Liver (tissue), 9 donors: ENCODE data around the gene ACSS1. TPM values are rescaled to one million over a fixed set of nuclear protein-coding genes. Genes with fewer than 3 reads are reported as not detected.

Source experiments
- DNase-seq: peaks from one replicate; pipeline ENCODE4 v3.0.0-alpha.2; 2017; ENCODE audit warnings: low spot score
- H3K27ac ChIP-seq, 2 donors: one replicate each; pipeline ENCODE4 v1.7.0; 2013; ENCODE audit warnings: inconsistent platforms in 2 of 2, low read length in 2 of 2, control low read depth in 1 of 2, low read depth in 1 of 2, mild to moderate bottlenecking in 1 of 2
- H3K27me3 ChIP-seq, 4 donors: one replicate each; pipeline versions ENCODE4 v1.6.1 to v1.7.0; 2013; ENCODE audit warnings: low read length in 3 of 4, inconsistent platforms in 1 of 4, mild to moderate bottlenecking in 1 of 4, moderate library complexity in 1 of 4; ENCODE audit not compliant: control insufficient read depth in 4 of 4, insufficient read depth in 4 of 4
- H3K36me3 ChIP-seq, 4 donors: one replicate each; pipeline versions ENCODE4 v1.6.1 to v1.7.0; 2013; ENCODE audit warnings: low read length in 3 of 4, mild to moderate bottlenecking in 3 of 4, low read depth in 1 of 4, moderate library complexity in 1 of 4; ENCODE audit not compliant: control insufficient read depth in 4 of 4, insufficient read depth in 3 of 4
- H3K4me1 ChIP-seq, 4 donors: one replicate each; pipeline versions ENCODE4 v1.6.1 to v1.7.0; 2013; ENCODE audit warnings: low read length in 3 of 4, mild to moderate bottlenecking in 3 of 4, moderate library complexity in 1 of 4; ENCODE audit not compliant: control insufficient read depth in 4 of 4, insufficient read depth in 4 of 4
- H3K4me3 ChIP-seq, 3 donors: one replicate each; pipeline versions ENCODE4 v1.6.1 to v1.7.0; 2013; ENCODE audit warnings: low read length in 3 of 3, control low read depth in 1 of 3, low read depth in 1 of 3, mild to moderate bottlenecking in 1 of 3
- H3K9ac ChIP-seq, 2 donors: one replicate each; pipeline ENCODE4 v1.7.0; 2013; ENCODE audit warnings: low read length in 2 of 2, mild to moderate bottlenecking in 2 of 2, moderate library complexity in 2 of 2, control low read depth in 1 of 2, low read depth in 1 of 2
- H3K9me3 ChIP-seq, 4 donors: one replicate each; pipeline versions ENCODE4 v1.6.1 to v1.7.0; 2013; ENCODE audit warnings: low read length in 3 of 4; ENCODE audit not compliant: control insufficient read depth in 4 of 4
- ATF3 ChIP-seq: IDR thresholded peaks from 2 replicates; pipeline ENCODE4 v1.6.1; 2016; ENCODE audit warnings: antibody characterized with exemption
- CTCF ChIP-seq: fragments of 150-350 bp; IDR thresholded peaks from 2 replicates; pipeline ENCODE4 v1.5.1; 2017; ENCODE audit warnings: improper control_type of control experiment, low read depth, low read length; ENCODE audit not compliant: missing input control
- EGR1 ChIP-seq, 2 donors: IDR thresholded peaks; 2 replicates each; pipeline ENCODE4 v1.6.1; 2016 to 2018; ENCODE audit warnings: antibody characterized with exemption in 2 of 2, low read depth in 2 of 2
- FOXA1 ChIP-seq: IDR thresholded peaks from 2 replicates; pipeline ENCODE4 v1.6.1; 2016; ENCODE audit warnings: antibody characterized with exemption
- FOXA2 ChIP-seq: IDR thresholded peaks from 2 replicates; pipeline ENCODE4 v1.6.1; 2016; ENCODE audit warnings: antibody characterized with exemption
- GABPA ChIP-seq, 2 donors: IDR thresholded peaks in 1 of 2; conservative IDR thresholded peaks in 1 of 2; 2 replicates each; pipeline ENCODE4 v1.6.1; 2016; ENCODE audit warnings: antibody characterized with exemption in 2 of 2, mild to moderate bottlenecking in 1 of 2, moderate library complexity in 1 of 2
- HNF4G ChIP-seq: IDR thresholded peaks from 2 replicates; pipeline ENCODE4 v1.6.1; 2016; ENCODE audit warnings: antibody characterized with exemption
- JUND ChIP-seq, 2 donors: IDR thresholded peaks; 2 replicates each; pipeline ENCODE4 v1.6.1; 2016; ENCODE audit warnings: antibody characterized with exemption in 2 of 2
- MAX ChIP-seq: IDR thresholded peaks from 2 replicates; pipeline ENCODE4 v1.6.1; 2016; ENCODE audit warnings: antibody characterized with exemption
- NR2F2 ChIP-seq: IDR thresholded peaks from 2 replicates; pipeline ENCODE4 v1.6.1; 2016; ENCODE audit warnings: antibody characterized with exemption
- RAD21 ChIP-seq, 2 donors: IDR thresholded peaks; 2 replicates each; pipeline ENCODE4 v1.6.1; 2016; ENCODE audit warnings: antibody characterized with exemption in 2 of 2, mild to moderate bottlenecking in 2 of 2
- REST ChIP-seq: IDR thresholded peaks from 2 replicates; pipeline ENCODE4 v1.6.1; 2016; ENCODE audit warnings: antibody characterized with exemption, mild to moderate bottlenecking
- RXRA ChIP-seq, 2 donors: IDR thresholded peaks; 2 replicates each; pipeline ENCODE4 v1.6.1; 2017 to 2018; ENCODE audit warnings: antibody characterized with exemption in 2 of 2, mild to moderate bottlenecking in 1 of 2
- SP1 ChIP-seq: IDR thresholded peaks from 2 replicates; pipeline ENCODE4 v1.6.1; 2018; ENCODE audit warnings: antibody characterized with exemption, mild to moderate bottlenecking
- YY1 ChIP-seq: IDR thresholded peaks from 2 replicates; pipeline ENCODE4 v1.6.1; 2016; ENCODE audit warnings: antibody characterized with exemption, mild to moderate bottlenecking
- WGBS: extraction: QIAGEN DNeasy Blood & Tissue Kit; methylation state at CpG from one replicate; pipeline ENCODE4 v1.1.7; 2013; 5-methylcytosine and 5-hydroxymethylcytosine counted together
- polyA plus RNA-seq, 2 donors: library from polyadenylated mRNA; stranded (reverse) in 1 of 2; unstranded in 1 of 2; fragments of 200-250 nt in 1 of 2; fragments of >200 nt in 1 of 2; fragmentation: Nextera tagmentation in 1 of 2; extraction: Ambion mirVana in 1 of 2; gene quantifications; one replicate each; pipeline versions ENCODE4 v1.2.1 to v1.2.3, GENCODE V29; 2013 to 2015
- total RNA-seq, 2 donors: library from RNA; depleted of rRNA; stranded (reverse); fragments of >200 nt; gene quantifications; one replicate each; pipeline ENCODE4 v1.2.3, GENCODE V29; 2014
- donor health status: healthy.
- donor health status: healthy.
- donor health status: healthy.
- donor health status: healthy.
- donor health status: healthy.

The ACSS1 gene
- total and polyA plus RNA-seq, 4 donors = 5.3 to 87.5 (median 22.1) TPM

- TF ChIP-seq SP1 = no peak
- no peak for TF ChIP-seq ATF3
- no peak for TF ChIP-seq MAX
- no peak for TF ChIP-seq RAD21 (IDR thresholded peaks at IDR 0.05)
- no peak for TF ChIP-seq REST
- no peak for TF ChIP-seq CTCF
- TF ChIP-seq FOXA2 = no peak
- TF ChIP-seq JUND (IDR thresholded peaks at IDR 0.05) = no peak
- TF ChIP-seq NR2F2 = no peak
- no peak for TF ChIP-seq HNF4G
- no peak for TF ChIP-seq EGR1 (IDR thresholded peaks at IDR 0.05; ENCODE audit: low read depth in 2 of 2)
- WGBS = 96% methylated on average over 2 of the region's 2 CpGs
- Histone ChIP-seq H3K9me3 (no peaks in the 10 kb centered on the region), H3K4me1 (no peaks in the 10 kb centered on the region), H3K4me3 (no peak overlapping the region), H3K27me3 (no peaks in the 10 kb centered on the region), H3K27ac (no peak overlapping the region), H3K36me3 (peaks cover 27 to 95% (median 79%) of the 10 kb centered on the region in 4 donors), H3K9ac (no peak overlapping the region)
- DNase-seq = no peak
These were observed 95.8 kb downstream of the ACSS1 start for GRCh38 chr20:24962182-24962492.

- 89% methylated on average over 20 of the region's 20 CpGs for WGBS
- H3K27me3 ChIP-seq = no peaks in the 10 kb centered on the region
- no peak for DNase-seq
These were observed 96.4 kb downstream of the ACSS1 start for GRCh38 chr20:24961384-24962181.

More at GRCh38 chr20:24961384-24962181, 96.4 kb downstream of the ACSS1 start:
- Histone ChIP-seq H3K27ac (no peak overlapping the region), H3K9me3 (no peaks in the 10 kb centered on the region), H3K36me3 (peaks cover 27 to 93% (median 80%) of the 10 kb centered on the region in 4 donors), H3K4me3 (no peak overlapping the region), H3K9ac (no peak overlapping the region), H3K4me1 (peaks cover 0 to 1% (median 0%) of the 10 kb centered on the region in 4 donors)
- no peak for TF ChIP-seq SP1
- no peak for TF ChIP-seq CTCF
- no peak for TF ChIP-seq ATF3
- no peak for TF ChIP-seq GABPA (IDR thresholded peaks at IDR 0.05 in 1 of 2, conservative IDR thresholded peaks at IDR 0.05 in 1 of 2)
- TF ChIP-seq JUND (IDR thresholded peaks at IDR 0.05) = no peak
- TF ChIP-seq YY1 = no peak
- no peak for TF ChIP-seq RXRA (IDR thresholded peaks at IDR 0.05)
- no peak for TF ChIP-seq FOXA1
